GM10266 (cell line): ENCODE measurements around the gene TMEM88.

Experiments used
- DNase-seq: peaks from one replicate; pipeline ENCODE4 v3.0.0; 2012; ENCODE audit errors: extremely low spot score
- CTCF ChIP-seq: IDR thresholded peaks from 2 replicates; pipeline ENCODE4 v1.5.1; 2012; ENCODE audit warnings: mild to moderate bottlenecking, low read depth; ENCODE audit not compliant: control insufficient read depth, insufficient read depth; ENCODE audit errors: missing control alignments

The TMEM88 gene

GRCh38 chr17:7841915-7842379, 12.9 kb upstream of the TMEM88 start:
- DNase-seq, result peak; percentile 86

GRCh38 chr17:7842380-7843256, 12.2 kb upstream of the TMEM88 start:
- peak; percentile 23 for TF ChIP-seq CTCF
- DNase-seq, result peak; percentile 82

More at GRCh38 chr17:7841915-7842379, 12.9 kb upstream of the TMEM88 start:
- no peak for TF ChIP-seq CTCF

- TF ChIP-seq CTCF, result no peak
- DNase-seq, result no peak
Observed at GRCh38 chr17:7843257-7843535, 11.7 kb upstream of the TMEM88 start.

GRCh38 chr17:7843536-7844291, 11.2 kb upstream of the TMEM88 start:
- no peak for TF ChIP-seq CTCF
- DNase-seq, result peak; percentile 95

GRCh38 chr17:7844292-7845154, 10.3 kb upstream of the TMEM88 start:
- DNase-seq, result peak; percentile 96
- TF ChIP-seq CTCF, result no peak

- no peak for TF ChIP-seq CTCF
- no peak for DNase-seq
Observed at GRCh38 chr17:7845359-7846062, 9.4 kb upstream of the TMEM88 start.
